ENCODE results near the gene PAGR1.
"Not testable (repeated sequence)": the region's sequence is repeated elsewhere in the genome, so short reads cannot be mapped to it uniquely, and the experiment has no call there.

Gene PAGR1

GRCh38 chr16:29864205-29864604, 48.3 kb downstream of the PAGR1 start:
- no peak for DNase-seq (ENCODE audit: low spot score)

DNA sequence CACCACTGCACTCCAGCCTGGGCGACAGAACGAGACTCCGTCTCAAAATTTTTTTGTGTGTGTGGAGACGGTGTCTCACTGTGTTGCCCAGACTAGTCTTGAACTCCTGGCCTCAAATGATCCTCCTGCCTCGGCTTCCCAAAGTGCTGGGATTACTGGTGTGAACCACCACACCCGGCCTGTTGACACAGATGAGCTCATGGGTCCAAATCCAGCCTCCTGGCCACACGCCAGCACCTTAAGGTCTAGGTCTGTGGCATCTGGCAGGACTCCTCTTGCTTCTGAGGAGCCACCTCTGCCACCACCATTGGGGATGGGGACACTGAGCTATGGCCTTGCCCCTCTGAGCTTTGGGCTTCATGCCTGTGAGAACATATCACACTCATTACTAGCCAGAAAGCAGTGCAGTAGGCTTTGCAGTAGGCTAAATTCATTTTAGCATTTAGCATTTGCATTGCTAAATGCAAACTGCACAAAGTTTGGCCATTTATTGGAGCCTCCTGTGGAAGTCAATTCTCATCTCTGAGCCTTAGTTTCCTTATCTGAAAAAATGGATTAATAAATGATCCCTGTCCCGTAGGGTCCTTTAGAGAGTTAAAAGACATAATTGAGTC, 52.6 kb downstream of the PAGR1 start:
- no peak for DNase-seq (ENCODE audit: low spot score)

DNA sequence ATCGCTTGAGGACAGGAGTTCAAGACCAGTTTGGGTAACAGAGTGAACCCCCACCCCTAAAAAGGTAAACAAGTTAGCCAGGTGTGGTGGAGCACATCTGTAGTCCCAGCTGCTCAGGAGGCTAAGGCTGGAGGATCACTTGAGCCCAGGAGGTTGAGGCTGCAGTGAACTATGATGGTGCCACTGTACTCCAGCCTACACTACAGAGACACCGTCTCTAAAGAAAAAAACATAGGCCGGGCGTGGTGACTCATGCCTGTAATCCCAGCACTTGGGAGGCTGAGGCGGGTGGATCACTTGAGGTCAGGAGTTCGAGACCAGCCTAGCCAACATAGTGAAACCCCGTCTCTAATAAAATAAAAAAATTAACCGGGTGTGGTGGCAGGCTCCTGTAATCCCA, 53.1 kb downstream of the PAGR1 start:
- not testable (repeated sequence) for DNase-seq (ENCODE audit: low spot score)
